ENCODE results near the gene RPE. TPM values are rescaled to one million over a fixed set of nuclear protein-coding genes. Genes with fewer than 3 reads are reported as not detected.

The RPE gene
- total RNA-seq, 1 experiment from 2014 or later = 94.9 TPM

DNA sequence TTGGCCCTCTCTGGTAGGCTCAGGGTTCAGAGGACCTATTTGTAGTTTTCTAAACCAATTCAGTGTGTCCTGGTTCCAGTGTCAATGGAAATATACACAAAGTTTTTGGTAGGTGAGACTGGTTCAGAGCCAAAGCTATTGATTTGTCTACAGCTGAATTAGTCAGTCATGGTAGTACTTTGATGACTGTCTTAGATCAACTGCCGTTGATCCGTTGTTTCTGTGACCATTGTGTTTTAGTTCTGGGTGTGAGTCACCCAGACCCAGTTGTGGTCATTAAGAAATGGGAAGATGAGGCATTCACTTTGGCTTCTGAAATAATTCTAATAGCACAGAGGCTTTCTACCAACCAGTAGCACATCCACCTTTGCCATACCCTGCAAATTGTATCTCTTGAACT, 16.0 kb upstream of the RPE start:
- TF ChIP-seq CTCF (IDR thresholded peaks at IDR 0.05; ENCODE audit: unreplicated experiment) = no peak
- no peaks in the 10 kb centered on the region for H3K27me3 Mint-ChIP-seq (ENCODE audit: unreplicated experiment)
- CTCF ChIA-PET = no interaction called here
- no peak for DNase-seq
- H3K36me3 Mint-ChIP-seq (ENCODE audit: insufficient read depth, unreplicated experiment) = no peaks in the 10 kb centered on the region
- H3K9me3 Mint-ChIP-seq (ENCODE audit: low read depth, unreplicated experiment) = no peaks in the 10 kb centered on the region
- H3K4me3 Mint-ChIP-seq (ENCODE audit: low read depth, unreplicated experiment) = no peak overlapping the region
- no peak overlapping the region for H3K27ac Mint-ChIP-seq (ENCODE audit: unreplicated experiment)
- no peaks in the 10 kb centered on the region for H3K4me1 Mint-ChIP-seq (ENCODE audit: low read depth, unreplicated experiment)
- intact Hi-C loops (cut with micrococcal nuclease; ENCODE audit: unreplicated experiment) = no loop called here
- BruUV-seq (replicated peaks) = no TSS peak

DNA sequence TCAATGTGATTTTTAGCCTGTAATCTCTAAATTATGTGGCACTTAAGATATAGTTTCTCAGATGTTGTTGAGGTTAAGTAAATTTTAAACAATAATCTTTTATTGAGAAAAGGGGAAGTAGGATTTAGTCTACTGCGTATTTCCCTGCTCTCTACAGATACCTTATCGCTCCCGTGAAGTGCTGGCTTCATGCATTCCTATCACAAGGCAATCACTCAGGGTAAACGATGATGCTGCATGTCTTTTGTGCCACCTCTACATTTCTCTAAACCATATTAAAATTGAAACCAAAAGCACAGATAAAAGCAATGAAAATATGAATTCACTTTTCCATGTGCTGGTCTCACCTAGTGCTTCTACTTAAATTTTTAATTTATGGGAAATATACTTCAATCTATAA, 14.4 kb upstream of the RPE start:
- CTCF ChIA-PET = no interaction called here
- Mint-ChIP-seq H3K9me3 (ENCODE audit: low read depth, unreplicated experiment) (no peaks in the 10 kb centered on the region), H3K27me3 (ENCODE audit: unreplicated experiment) (no peaks in the 10 kb centered on the region), H3K27ac (ENCODE audit: unreplicated experiment) (no peak overlapping the region), H3K36me3 (ENCODE audit: insufficient read depth, unreplicated experiment) (no peaks in the 10 kb centered on the region), H3K4me1 (ENCODE audit: low read depth, unreplicated experiment) (no peaks in the 10 kb centered on the region), H3K4me3 (ENCODE audit: low read depth, unreplicated experiment) (no peak overlapping the region)
- intact Hi-C loops (cut with micrococcal nuclease; ENCODE audit: unreplicated experiment) = no loop called here
- TF ChIP-seq CTCF (IDR thresholded peaks at IDR 0.05; ENCODE audit: unreplicated experiment) = no peak
- no TSS peak for BruUV-seq (replicated peaks)
- no peak for DNase-seq

DNA sequence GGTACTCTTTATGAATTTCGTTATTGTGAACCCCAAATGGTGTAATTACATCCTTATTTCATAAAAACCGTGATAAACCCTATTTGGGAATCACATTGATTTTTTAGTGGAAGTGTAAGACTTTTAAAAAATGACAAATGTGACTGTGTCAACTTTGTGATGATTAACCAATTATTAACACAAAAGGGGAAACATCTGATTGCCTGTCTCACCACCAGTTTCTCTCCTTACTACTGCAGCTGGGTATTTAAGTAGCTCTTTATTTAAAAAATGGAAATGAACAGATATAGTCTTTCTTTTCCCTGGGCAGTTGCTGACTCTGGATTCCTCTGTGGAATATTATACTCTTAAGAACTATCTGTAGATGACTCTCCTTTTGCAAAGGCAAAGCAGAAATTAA, 11.6 kb upstream of the RPE start:
- DNase-seq = no peak
- no peaks in the 10 kb centered on the region for H3K9me3 Mint-ChIP-seq (ENCODE audit: low read depth, unreplicated experiment)
- CTCF ChIA-PET = no interaction called here
- H3K27ac Mint-ChIP-seq (ENCODE audit: unreplicated experiment) = no peak overlapping the region
- no peak overlapping the region for H3K4me3 Mint-ChIP-seq (ENCODE audit: low read depth, unreplicated experiment)
- H3K27me3 Mint-ChIP-seq (ENCODE audit: unreplicated experiment) = no peaks in the 10 kb centered on the region
- no peak for TF ChIP-seq CTCF (IDR thresholded peaks at IDR 0.05; ENCODE audit: unreplicated experiment)
- no peaks in the 10 kb centered on the region for H3K4me1 Mint-ChIP-seq (ENCODE audit: low read depth, unreplicated experiment)
- H3K36me3 Mint-ChIP-seq (ENCODE audit: insufficient read depth, unreplicated experiment) = no peaks in the 10 kb centered on the region
- intact Hi-C loops (cut with micrococcal nuclease; ENCODE audit: unreplicated experiment) = no loop called here
- no TSS peak for BruUV-seq (replicated peaks)

DNA sequence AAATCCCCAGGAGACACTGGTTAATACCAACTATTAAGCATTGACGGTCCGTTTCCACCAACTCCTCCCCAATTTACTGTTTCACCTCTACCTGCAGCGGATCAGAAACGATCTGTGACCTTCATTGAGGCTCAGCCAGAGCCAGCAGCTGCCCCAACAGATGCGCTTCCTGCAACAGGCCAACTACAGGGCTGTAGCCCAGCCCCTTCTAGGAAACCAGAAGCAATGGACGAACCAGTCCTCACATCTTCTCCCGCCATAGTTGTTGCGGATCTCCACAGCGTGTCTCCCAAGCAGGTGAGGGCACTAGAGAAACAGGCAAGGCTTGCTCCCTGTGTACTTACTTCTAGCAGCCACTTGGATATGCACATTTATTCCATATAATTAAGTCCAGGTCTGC, 8.5 kb upstream of the RPE start:
- no peaks in the 10 kb centered on the region for H3K9me3 Mint-ChIP-seq (ENCODE audit: low read depth, unreplicated experiment)
- CTCF ChIA-PET = no interaction called here
- H3K4me1 Mint-ChIP-seq (ENCODE audit: low read depth, unreplicated experiment) = no peaks in the 10 kb centered on the region
- TF ChIP-seq CTCF (IDR thresholded peaks at IDR 0.05; ENCODE audit: unreplicated experiment) = no peak
- BruUV-seq (replicated peaks) = no TSS peak
- H3K4me3 Mint-ChIP-seq (ENCODE audit: low read depth, unreplicated experiment) = no peak overlapping the region
- H3K36me3 Mint-ChIP-seq (ENCODE audit: insufficient read depth, unreplicated experiment) = no peaks in the 10 kb centered on the region
- H3K27ac Mint-ChIP-seq (ENCODE audit: unreplicated experiment) = no peak overlapping the region
- no peak for DNase-seq
- intact Hi-C loops (cut with micrococcal nuclease; ENCODE audit: unreplicated experiment) = no loop called here
- no peaks in the 10 kb centered on the region for H3K27me3 Mint-ChIP-seq (ENCODE audit: unreplicated experiment)

DNA sequence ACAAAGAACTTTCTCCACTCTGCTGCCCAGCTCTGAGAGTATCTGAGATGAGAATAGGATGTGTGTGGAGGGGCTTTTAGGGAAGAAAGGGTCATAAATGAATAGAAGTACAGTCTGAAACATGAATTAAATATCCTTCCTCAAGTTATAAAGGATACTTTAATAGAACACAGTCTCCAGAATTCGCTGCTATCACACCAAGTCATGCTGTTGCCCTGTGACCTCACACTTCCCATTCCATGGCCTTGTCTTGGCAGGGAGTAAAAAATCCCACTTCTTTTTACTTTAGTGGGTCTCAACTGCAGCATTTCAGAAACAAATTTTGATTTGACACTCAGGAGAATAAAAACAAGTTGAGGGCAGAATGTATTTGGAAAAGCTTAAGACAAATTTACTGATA, 3.8 kb upstream of the RPE start:
- DNase-seq = no peak
- intact Hi-C loops (cut with micrococcal nuclease; ENCODE audit: unreplicated experiment) = no loop called here
- no TSS peak for BruUV-seq (replicated peaks)
- no peaks in the 10 kb centered on the region for H3K9me3 Mint-ChIP-seq (ENCODE audit: low read depth, unreplicated experiment)
- no peak overlapping the region for H3K27ac Mint-ChIP-seq (ENCODE audit: unreplicated experiment)
- H3K4me3 Mint-ChIP-seq (ENCODE audit: low read depth, unreplicated experiment) = no peak overlapping the region
- peaks cover 19% of the 10 kb centered on the region for H3K36me3 Mint-ChIP-seq (ENCODE audit: insufficient read depth, unreplicated experiment)
- CTCF ChIA-PET = no interaction called here
- no peak for TF ChIP-seq CTCF (IDR thresholded peaks at IDR 0.05; ENCODE audit: unreplicated experiment)
- no peaks in the 10 kb centered on the region for H3K27me3 Mint-ChIP-seq (ENCODE audit: unreplicated experiment)
- H3K4me1 Mint-ChIP-seq (ENCODE audit: low read depth, unreplicated experiment) = peaks cover 11% of the 10 kb centered on the region

All from Calu3 (cell line).